ENCODE measurements around the gene NAA10.

The NAA10 gene

GRCh38 chrX:153879741-153880439, 54.9 kb downstream of the NAA10 start:
- no peak for DNase-seq
- in situ Hi-C loops (cut with HindIII; ENCODE audit: low pct_ligation_motif_present, low pct_unique_long_range_greater_than_20kb, low sequenced_read_pairs), result no loop called here

All from ACHN (cell line).